Uterus (tissue), 4 donors: ENCODE results near the gene SLC66A2. TPM values are rescaled to one million over a fixed set of nuclear protein-coding genes. Genes with fewer than 3 reads are reported as not detected.

ENCODE experiments used
- DNase-seq, 2 donors: peaks; one replicate each; pipeline ENCODE4 v3.0.0-alpha.2; 2019 to 2020
- H3K27ac ChIP-seq, 2 donors: fragments of 200-600 bp; sonication (generic); 1 replicate in 1 of 2; 2 replicates in 1 of 2; pipeline ENCODE4 v1.5.1; 2016 to 2018
- H3K27me3 ChIP-seq, 2 donors: fragments of 200-600 bp; sonication (generic); one replicate each; pipeline ENCODE4 v1.5.1; 2018 to 2019; ENCODE audit warnings: control low read depth in 1 of 2
- H3K36me3 ChIP-seq, 2 donors: fragments of 200-600 bp; sonication (generic); one replicate each; pipeline ENCODE4 v1.5.1; 2019; ENCODE audit warnings: control low read depth in 1 of 2
- H3K4me1 ChIP-seq, 2 donors: fragments of 200-600 bp; sonication (generic); one replicate each; pipeline ENCODE4 v1.5.1; 2018 to 2019; ENCODE audit warnings: control low read depth in 1 of 2
- H3K4me3 ChIP-seq, 2 donors: fragments of 200-600 bp; sonication (generic); 1 replicate in 1 of 2; 2 replicates in 1 of 2; pipeline ENCODE4 v1.5.1; 2018 to 2019; ENCODE audit warnings: mild to moderate bottlenecking in 1 of 2
- H3K9me3 ChIP-seq, 2 donors: fragments of 200-600 bp; sonication (generic); one replicate each; pipeline ENCODE4 v1.5.1; 2019; ENCODE audit warnings: control low read depth in 1 of 2
- POLR2A ChIP-seq, 2 donors: fragments of 450-650 bp; IDR thresholded peaks; one replicate each; pipeline ENCODE4 v1.6.1; 2016; ENCODE audit warnings: antibody characterized with exemption in 2 of 2, mild to moderate bottlenecking in 1 of 2, moderate library complexity in 1 of 2
- intact Hi-C: fragments of 100-400 bp; cut with DNase I; formaldehyde crosslinking; loops from one replicate; pipeline ENCODE4 v1.15.1; 2023; ENCODE audit warnings: low total_unique reads
- total RNA-seq, 4 donors: library from RNA; depleted of rRNA in 3 of 4; stranded (reverse); fragments of >200 nt in 3 of 4; gene quantifications; one replicate each; pipeline versions ENCODE4 v1.1.0 to v1.2.4, GENCODE V29; 2014 to 2023
- TF ChIP-seq, protein P1 (sequence below), 4 experiments: fragments of 200-600 bp in 2 of 4; fragments of 450-650 bp in 2 of 4; sonication (generic) in 2 of 4; IDR thresholded peaks; one replicate each; pipeline ENCODE4 v1.5.1; 2016 to 2019; ENCODE audit warnings: antibody characterized with exemption in 4 of 4, mild to moderate bottlenecking in 2 of 4, moderate library complexity in 1 of 4
- donor health status: DM: yes; HTN: yes; CAD: no.

Gene SLC66A2
- total RNA-seq, 4 donors from 2014 or later: 20.3 to 42.5 (median 32.5) TPM

DNA sequence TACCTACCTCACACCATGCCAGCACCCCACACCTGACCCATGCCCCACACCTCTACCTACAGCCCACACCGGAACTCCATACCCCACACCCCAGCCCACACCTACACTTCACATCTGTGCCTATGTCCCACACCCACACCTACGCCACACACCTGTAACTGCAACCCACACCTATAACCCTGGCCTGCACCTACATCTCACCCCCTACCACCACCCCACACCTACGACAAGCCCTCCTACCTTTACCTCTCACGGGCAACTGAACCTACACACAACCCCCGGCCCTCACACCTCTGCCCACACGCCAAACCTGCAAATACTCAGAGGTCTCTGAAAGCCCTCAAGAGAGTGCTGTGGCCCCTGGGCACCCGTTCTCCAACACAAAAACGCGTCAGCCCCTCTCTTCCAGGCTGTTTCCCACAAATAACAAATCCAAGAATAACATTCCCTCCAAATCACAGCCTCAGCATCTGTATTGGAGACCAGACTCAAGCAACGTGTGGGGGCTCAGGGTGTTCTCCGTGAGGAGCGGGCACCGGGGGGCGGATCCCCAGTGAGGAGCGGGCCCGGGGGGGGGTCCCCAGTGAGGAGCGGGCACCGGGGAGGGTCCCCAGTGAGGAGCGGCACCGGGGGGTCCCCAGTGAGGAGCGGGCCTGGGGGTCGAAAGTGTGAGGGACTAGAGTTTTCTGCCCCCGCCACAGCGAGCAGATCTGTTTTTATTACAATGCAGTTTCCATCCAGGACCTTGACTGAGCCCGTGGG is 33.4 kb downstream of the SLC66A2 start:
- no peaks in the 10 kb centered on the region for H3K36me3 ChIP-seq
- H3K27ac ChIP-seq: no peak overlapping the region
- peak in 1 of 2 donors; percentile 8 for DNase-seq
- no peak overlapping the region for H3K4me3 ChIP-seq
- intact Hi-C loops: no loop called here
- H3K4me1 ChIP-seq: no peaks in the 10 kb centered on the region
- TF ChIP-seq, protein P1, sequence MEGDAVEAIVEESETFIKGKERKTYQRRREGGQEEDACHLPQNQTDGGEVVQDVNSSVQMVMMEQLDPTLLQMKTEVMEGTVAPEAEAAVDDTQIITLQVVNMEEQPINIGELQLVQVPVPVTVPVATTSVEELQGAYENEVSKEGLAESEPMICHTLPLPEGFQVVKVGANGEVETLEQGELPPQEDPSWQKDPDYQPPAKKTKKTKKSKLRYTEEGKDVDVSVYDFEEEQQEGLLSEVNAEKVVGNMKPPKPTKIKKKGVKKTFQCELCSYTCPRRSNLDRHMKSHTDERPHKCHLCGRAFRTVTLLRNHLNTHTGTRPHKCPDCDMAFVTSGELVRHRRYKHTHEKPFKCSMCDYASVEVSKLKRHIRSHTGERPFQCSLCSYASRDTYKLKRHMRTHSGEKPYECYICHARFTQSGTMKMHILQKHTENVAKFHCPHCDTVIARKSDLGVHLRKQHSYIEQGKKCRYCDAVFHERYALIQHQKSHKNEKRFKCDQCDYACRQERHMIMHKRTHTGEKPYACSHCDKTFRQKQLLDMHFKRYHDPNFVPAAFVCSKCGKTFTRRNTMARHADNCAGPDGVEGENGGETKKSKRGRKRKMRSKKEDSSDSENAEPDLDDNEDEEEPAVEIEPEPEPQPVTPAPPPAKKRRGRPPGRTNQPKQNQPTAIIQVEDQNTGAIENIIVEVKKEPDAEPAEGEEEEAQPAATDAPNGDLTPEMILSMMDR (IDR thresholded peaks at IDR 0.05): no peak
- no peak for TF ChIP-seq POLR2A (IDR thresholded peaks at IDR 0.05)
- H3K9me3 ChIP-seq: no peaks in the 10 kb centered on the region
- H3K27me3 ChIP-seq: no peaks in the 10 kb centered on the region

DNA sequence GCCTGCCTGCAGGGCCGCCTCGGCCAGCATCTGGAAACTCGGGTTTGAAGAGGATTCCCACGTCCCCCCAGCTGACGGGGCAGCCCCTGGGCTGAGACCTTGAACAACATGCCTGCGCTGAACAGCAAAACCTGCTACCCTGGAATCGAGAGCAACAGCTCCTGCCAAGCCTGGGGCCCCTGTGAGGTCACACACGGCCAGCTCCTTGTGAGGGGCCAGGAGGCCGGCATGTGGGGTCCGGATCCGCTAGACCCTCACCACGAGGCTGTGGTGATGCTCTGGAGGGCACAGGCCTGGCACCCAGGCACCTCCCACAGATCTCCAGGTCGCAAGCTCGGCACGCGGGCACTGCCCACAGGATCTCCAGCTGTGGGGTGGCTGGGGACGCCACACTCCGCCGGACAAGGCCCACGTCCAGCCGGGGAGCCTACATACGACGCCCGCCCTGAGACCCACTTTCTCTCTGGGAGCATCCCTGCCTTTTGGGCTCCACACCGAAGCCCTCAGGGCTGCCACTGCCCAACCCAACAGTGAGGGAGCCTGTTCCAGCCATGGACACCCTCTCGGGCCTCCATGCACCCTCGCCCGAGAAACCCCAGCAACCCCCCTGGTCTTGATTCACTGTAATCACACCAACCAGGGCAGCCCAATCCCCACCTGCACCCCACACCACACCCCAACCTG is 34.1 kb downstream of the SLC66A2 start:
- Histone ChIP-seq H3K27me3 (no peaks in the 10 kb centered on the region), H3K36me3 (no peaks in the 10 kb centered on the region), H3K9me3 (no peaks in the 10 kb centered on the region), H3K4me3 (no peak overlapping the region), H3K4me1 (no peaks in the 10 kb centered on the region), H3K27ac (no peak overlapping the region)
- TF ChIP-seq, protein P1 (IDR thresholded peaks at IDR 0.05): no peak
- no peak for TF ChIP-seq POLR2A (IDR thresholded peaks at IDR 0.05)
- intact Hi-C loops: no loop called here
- peak in 1 of 2 donors; percentile 10 for DNase-seq

DNA sequence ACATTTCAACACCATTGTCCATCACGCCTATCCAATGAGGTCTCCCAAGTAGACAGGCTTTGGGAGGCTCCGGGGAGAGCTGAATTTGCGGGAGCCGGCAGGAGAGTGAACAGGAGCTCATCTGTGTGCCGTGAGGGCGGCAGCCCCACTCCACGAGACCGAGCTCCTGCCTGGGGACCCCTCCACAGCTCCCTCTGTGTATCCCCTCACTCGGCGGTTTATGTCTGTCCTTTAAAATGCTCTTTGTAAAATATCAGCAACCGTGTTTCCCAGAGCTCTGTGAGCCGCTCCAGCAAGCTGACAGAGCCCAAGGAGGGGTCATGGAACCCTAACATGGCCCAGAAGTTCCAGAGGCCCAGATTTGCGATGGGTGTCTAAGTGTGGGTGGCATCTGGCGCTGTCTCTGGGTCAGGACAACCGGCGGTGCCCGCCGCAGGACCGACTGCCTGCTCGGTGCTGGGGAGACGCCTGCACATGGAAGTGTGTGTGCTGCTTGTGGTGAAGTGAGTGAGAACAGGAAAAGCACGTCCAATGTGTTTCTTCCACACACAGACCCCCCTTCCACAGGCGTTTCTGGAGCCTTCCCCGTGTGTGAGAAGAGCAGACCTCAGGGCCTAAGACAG is 34.8 kb downstream of the SLC66A2 start:
- no peaks in the 10 kb centered on the region for H3K9me3 ChIP-seq
- H3K4me3 ChIP-seq: no peak overlapping the region
- intact Hi-C loops: no loop called here
- no peak overlapping the region for H3K27ac ChIP-seq
- peak in 1 of 2 donors; percentile 9 for DNase-seq
- no peaks in the 10 kb centered on the region for H3K4me1 ChIP-seq
- H3K36me3 ChIP-seq: no peaks in the 10 kb centered on the region
- H3K27me3 ChIP-seq: no peaks in the 10 kb centered on the region
- TF ChIP-seq, protein P1 (IDR thresholded peaks at IDR 0.05): no peak
- TF ChIP-seq POLR2A (IDR thresholded peaks at IDR 0.05): no peak

DNA sequence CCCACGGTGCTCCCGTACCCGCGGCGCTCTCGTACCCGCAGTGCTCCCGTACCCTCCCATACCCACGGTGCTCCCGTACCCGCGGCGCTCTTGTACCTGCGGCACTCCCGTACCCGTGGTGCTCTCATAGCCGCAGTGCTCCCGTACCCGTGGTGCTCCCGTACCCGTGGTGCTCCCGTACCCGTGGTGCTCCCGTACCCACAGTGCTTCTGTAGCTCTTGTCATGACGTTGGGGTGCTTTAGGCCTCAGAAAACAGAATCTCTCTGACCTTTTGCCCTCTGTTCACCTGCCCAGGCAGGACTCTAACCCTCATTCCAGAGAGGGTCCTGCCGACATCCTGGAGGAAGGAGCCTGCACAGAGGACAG is 35.3 kb downstream of the SLC66A2 start:
- no peaks in the 10 kb centered on the region for H3K27me3 ChIP-seq
- H3K27ac ChIP-seq: no peak overlapping the region
- H3K36me3 ChIP-seq: no peaks in the 10 kb centered on the region
- DNase-seq: no peak
- intact Hi-C loops: no loop called here
- TF ChIP-seq, protein P1 (IDR thresholded peaks at IDR 0.05): no peak
- no peak for TF ChIP-seq POLR2A (IDR thresholded peaks at IDR 0.05)
- no peak overlapping the region for H3K4me3 ChIP-seq
- H3K9me3 ChIP-seq: no peaks in the 10 kb centered on the region
- H3K4me1 ChIP-seq: no peaks in the 10 kb centered on the region
